Loucy (cell line): ENCODE data around the gene TUBB3.
"Not testable (repeated sequence)": the region's sequence is repeated elsewhere in the genome, so short reads cannot be mapped to it uniquely, and the experiment has no call there.

Experiments
- H2AFZ ChIP-seq: fragments of 200-600 bp; sonication (generic); 2 replicates; pipeline ENCODE4 v1.6.0; 2016; ENCODE audit warnings: antibody characterized with exemption, mild to moderate bottlenecking, low read length, moderate library complexity
- H3F3A ChIP-seq: fragments of 200-600 bp; 2 replicates; pipeline ENCODE4 v1.6.0; 2016; ENCODE audit warnings: antibody characterized with exemption, low read depth, mild to moderate bottlenecking
- H3K27me3 ChIP-seq: fragments of 200-600 bp; sonication (generic); 2 replicates; pipeline ENCODE4 v1.6.1; 2014; ENCODE audit warnings: low read length, mild to moderate bottlenecking; ENCODE audit not compliant: insufficient read depth, poor library complexity, severe bottlenecking
- H3K36me3 ChIP-seq: fragments of 200-600 bp; sonication (generic); 2 replicates; pipeline ENCODE4 v1.6.1; 2016; ENCODE audit warnings: low read length; ENCODE audit not compliant: insufficient read depth
- H3K4me1 ChIP-seq: fragments of 200-600 bp; sonication (generic); 2 replicates; pipeline ENCODE4 v1.5.1; 2014; ENCODE audit warnings: low read length, mild to moderate bottlenecking; ENCODE audit not compliant: insufficient read depth, poor library complexity, severe bottlenecking
- H3K4me2 ChIP-seq: fragments of 200-600 bp; sonication (generic); 2 replicates; pipeline ENCODE4 v1.6.0; 2014; ENCODE audit warnings: antibody characterized with exemption, low read length, low read depth, mild to moderate bottlenecking; ENCODE audit not compliant: poor library complexity, severe bottlenecking
- H3K4me3 ChIP-seq: fragments of 200-600 bp; sonication (generic); 2 replicates; pipeline ENCODE4 v1.5.1; 2014; ENCODE audit warnings: low read length, mild to moderate bottlenecking, mixed read lengths; ENCODE audit not compliant: poor library complexity, severe bottlenecking
- H3K79me2 ChIP-seq: fragments of 200-600 bp; sonication (generic); 2 replicates; pipeline ENCODE4 v1.6.1; 2014; ENCODE audit warnings: low read length; ENCODE audit not compliant: insufficient read depth
- H3K9ac ChIP-seq: fragments of 200-600 bp; sonication (generic); 2 replicates; pipeline ENCODE4 v1.6.0; 2014; ENCODE audit warnings: mild to moderate bottlenecking, low read depth, low read length, moderate library complexity; ENCODE audit not compliant: poor library complexity, severe bottlenecking
- H3K9me2 ChIP-seq: fragments of 200-600 bp; sonication (generic); replicated peaks from 2 replicates; pipeline ENCODE4 v1.6.1; 2016; ENCODE audit warnings: low read depth, low read length, mixed read lengths
- H3K9me3 ChIP-seq: fragments of 200-600 bp; sonication (generic); 2 replicates; pipeline ENCODE4 v1.6.1; 2014; ENCODE audit warnings: mild to moderate bottlenecking, antibody characterized with exemption, low read length, low read depth; ENCODE audit not compliant: insufficient read depth
- H4K20me1 ChIP-seq: fragments of 200-600 bp; sonication (generic); 2 replicates; pipeline ENCODE4 v1.6.0; 2014; ENCODE audit warnings: antibody characterized with exemption, low read length, mild to moderate bottlenecking; ENCODE audit not compliant: insufficient read depth, poor library complexity, severe bottlenecking
- CTCF ChIP-seq: fragments of 200-600 bp; sonication (generic); conservative IDR thresholded peaks from 2 replicates; pipeline ENCODE4 v1.5.1; 2014; ENCODE audit warnings: mild to moderate bottlenecking, antibody characterized with exemption, low read length
- EZH2phosphoT487 ChIP-seq: fragments of 200-600 bp; IDR thresholded peaks from 2 replicates; pipeline ENCODE4 v1.6.1; 2018; ENCODE audit warnings: antibody characterized with exemption, mild to moderate bottlenecking, moderate library complexity, borderline replicate concordance

Gene TUBB3

GRCh38 chr16:89912143-89912542, 11.0 kb upstream of the TUBB3 start:
- no peaks in the 10 kb centered on the region for H3K9me3 ChIP-seq
- no peak overlapping the region for H2AFZ ChIP-seq
- H4K20me1 ChIP-seq, result no peaks in the 10 kb centered on the region
- H3K27me3 ChIP-seq, result no peaks in the 10 kb centered on the region
- no peak overlapping the region for H3K4me3 ChIP-seq
- H3K9me2 ChIP-seq, result no peaks in the 10 kb centered on the region
- H3K9ac ChIP-seq, result no peak overlapping the region
- no peak overlapping the region for H3K4me2 ChIP-seq
- no peaks in the 10 kb centered on the region for H3K36me3 ChIP-seq
- H3K79me2 ChIP-seq, result no peaks in the 10 kb centered on the region
- no peak for TF ChIP-seq CTCF
- TF ChIP-seq EZH2phosphoT487, result no peak
- H3K4me1 ChIP-seq, result no peaks in the 10 kb centered on the region
- H3F3A ChIP-seq, result no peaks in the 10 kb centered on the region

GRCh38 chr16:89912627-89913026, 10.5 kb upstream of the TUBB3 start:
- Histone ChIP-seq H3K9me3 (no peaks in the 10 kb centered on the region), H3K79me2 (no peaks in the 10 kb centered on the region), H3K4me2 (no peak overlapping the region), H3K9ac (no peak overlapping the region), H4K20me1 (no peaks in the 10 kb centered on the region), H3K9me2 (no peaks in the 10 kb centered on the region), H3K4me3 (no peak overlapping the region), H2AFZ (no peak overlapping the region), H3K27me3 (no peaks in the 10 kb centered on the region), H3K36me3 (no peaks in the 10 kb centered on the region), H3K4me1 (peaks cover 4% of the 10 kb centered on the region), H3F3A (no peaks in the 10 kb centered on the region)
- TF ChIP-seq EZH2phosphoT487, result no peak
- TF ChIP-seq CTCF, result no peak

GRCh38 chr16:89913408-89914387, 9.4 kb upstream of the TUBB3 start:
- Histone ChIP-seq H3K4me3 (no peak overlapping the region), H3K79me2 (no peaks in the 10 kb centered on the region), H3K9me3 (no peaks in the 10 kb centered on the region), H3K9ac (no peak overlapping the region), H3K9me2 (no peaks in the 10 kb centered on the region), H3K27me3 (no peaks in the 10 kb centered on the region), H3F3A (no peaks in the 10 kb centered on the region), H3K4me1 (peaks cover 10% of the 10 kb centered on the region), H3K4me2 (no peak overlapping the region), H4K20me1 (no peaks in the 10 kb centered on the region), H3K36me3 (no peaks in the 10 kb centered on the region), H2AFZ (no peak overlapping the region)
- TF ChIP-seq CTCF (no peak), EZH2phosphoT487 (no peak)

GRCh38 chr16:89914642-89915285, 8.4 kb upstream of the TUBB3 start:
- H3K9ac ChIP-seq, H3K4me3 ChIP-seq, H4K20me1 ChIP-seq, H3K9me2 ChIP-seq, H3K9me3 ChIP-seq, H3K79me2 ChIP-seq, H3K4me2 ChIP-seq, H2AFZ ChIP-seq, H3K27me3 ChIP-seq, H3K36me3 ChIP-seq, H3F3A ChIP-seq: not testable (repeated sequence)
- peaks cover 20% of the 10 kb centered on the region for H3K4me1 ChIP-seq
